ENCODE measurements around the gene ARAP2.

The ARAP2 gene

GRCh38 chr4:36264207-36264826, 20.0 kb upstream of the ARAP2 start:
- no peak for DNase-seq (ENCODE audit: low read depth)
- no peak overlapping the region for H3K4me3 ChIP-seq (replicated peaks; ENCODE audit: low read depth, low read length)
- no peak for TF ChIP-seq CTCF (IDR thresholded peaks at IDR 0.05; ENCODE audit: low read length, missing control alignments)

- no peak for TF ChIP-seq CTCF (IDR thresholded peaks at IDR 0.05; ENCODE audit: low read length, missing control alignments)
- DNase-seq (ENCODE audit: low read depth) = no peak
- H3K4me3 ChIP-seq (replicated peaks; ENCODE audit: low read depth, low read length) = no peak overlapping the region
Observed at GRCh38 chr4:36260731-36261130, 16.4 kb upstream of the ARAP2 start.

- H3K4me3 ChIP-seq (replicated peaks; ENCODE audit: low read depth, low read length) = no peak overlapping the region
- no peak for TF ChIP-seq CTCF (IDR thresholded peaks at IDR 0.05; ENCODE audit: low read length, missing control alignments)
Observed at GRCh38 chr4:36256398-36256891, 12.1 kb upstream of the ARAP2 start.

GRCh38 chr4:36255577-36255976, 11.3 kb upstream of the ARAP2 start:
- H3K4me3 ChIP-seq (replicated peaks; ENCODE audit: low read depth, low read length) = no peak overlapping the region
- TF ChIP-seq CTCF (IDR thresholded peaks at IDR 0.05; ENCODE audit: low read length, missing control alignments) = no peak
- no peak for DNase-seq (ENCODE audit: low read depth)

More at GRCh38 chr4:36256398-36256891, 12.1 kb upstream of the ARAP2 start:
- no peak for DNase-seq (ENCODE audit: low read depth)

GRCh38 chr4:36254371-36254770, 10.1 kb upstream of the ARAP2 start:
- TF ChIP-seq CTCF (IDR thresholded peaks at IDR 0.05; ENCODE audit: low read length, missing control alignments) = no peak
- no peak overlapping the region for H3K4me3 ChIP-seq (replicated peaks; ENCODE audit: low read depth, low read length)
- no peak for DNase-seq (ENCODE audit: low read depth)

- TF ChIP-seq CTCF (IDR thresholded peaks at IDR 0.05; ENCODE audit: low read length, missing control alignments) = no peak
- no peak overlapping the region for H3K4me3 ChIP-seq (replicated peaks; ENCODE audit: low read depth, low read length)
- DNase-seq (ENCODE audit: low read depth) = no peak
Observed at GRCh38 chr4:36251983-36252382, 7.7 kb upstream of the ARAP2 start.

- H3K4me3 ChIP-seq (replicated peaks; ENCODE audit: low read depth, low read length) = no peak overlapping the region
- no peak for TF ChIP-seq CTCF (IDR thresholded peaks at IDR 0.05; ENCODE audit: low read length, missing control alignments)
- DNase-seq (ENCODE audit: low read depth) = no peak
Observed at GRCh38 chr4:36249610-36250009, 5.3 kb upstream of the ARAP2 start.
